K562 (cell line): ENCODE data around the gene ZRANB3. TPM values are rescaled to one million over a fixed set of nuclear protein-coding genes. Genes with fewer than 3 reads are reported as not detected.
"Not testable (repeated sequence)": the region's sequence is repeated elsewhere in the genome, so short reads cannot be mapped to it uniquely, and the experiment has no call there.

Source experiments
- ATAC-seq: fragments of 200-7000 bp; cut with Tn5 transposase; 3 replicates; pipeline ENCODE4 v1.9.1; 2020; ENCODE audit warnings: moderate library complexity
- BruUV-seq: library from RNA; stranded (reverse); fragments of 400-500 nt; replicated peaks from 2 replicates; lab custom pipeline; 2021; lab: Mats Ljungman, UMichigan
- CTCF ChIA-PET: fragments of 300-600 bp; formaldehyde crosslinking; extraction: SDS; loops from one replicate; lab custom pipeline; 2021; ENCODE audit warnings: low intra/inter-chr PET ratio; lab: Yijun Ruan, JAX
- POLR2A ChIA-PET: fragments of 300-600, 350-650 bp; sonication (Branson Sonifier 250); formaldehyde crosslinking; extraction: SDS; loops from one replicate; lab custom pipeline; 2021; ENCODE audit warnings: antibody characterized with exemption, inconsistent platforms; lab: Yijun Ruan, JAX
- DNase-seq, 4 experiments: peaks; one replicate each; pipeline versions ENCODE4 v3.0.0 to v3.0.0-alpha.2; 2011 to 2018; ENCODE audit warnings: low spot score in 3 of 4, mixed read lengths in 3 of 4; ENCODE audit errors: extremely low read depth in 1 of 4
- FAIRE-seq: peaks from 2 replicates; lab custom pipeline; 2011; peaks lifted over from hg19 to GRCh38; lab: Jason Lieb, UNC
- H2AFZ ChIP-seq: 2 replicates; pipeline ENCODE4 v1.6.0; 2011; ENCODE audit warnings: low read depth, low read length, control low read depth, inconsistent platforms
- H3K27ac ChIP-seq: fragments of 200-600 bp; 3 replicates; pipeline ENCODE4 v1.8.0; 2011; ENCODE audit warnings: low read depth, mild to moderate bottlenecking, control low read depth, inconsistent platforms, low read length, moderate library complexity, mixed read lengths; ENCODE audit errors: extremely low read depth
- H3K27me3 ChIP-seq, 2 experiments: fragments of 300-600 bp in 1 of 2; 2 replicates in 1 of 2; 3 replicates in 1 of 2; pipeline versions ENCODE4 v1.6.0 to v1.8.0; 2011; ENCODE audit warnings: inconsistent platforms in 2 of 2, low read length in 2 of 2, mild to moderate bottlenecking in 1 of 2, mixed read lengths in 1 of 2, moderate library complexity in 1 of 2; ENCODE audit not compliant: control insufficient read depth in 2 of 2, insufficient read depth in 2 of 2
- H3K36me3 ChIP-seq: fragments of 300-600 bp; 3 replicates; pipeline ENCODE4 v1.8.0; 2011; ENCODE audit warnings: mild to moderate bottlenecking, low read length, inconsistent platforms; ENCODE audit not compliant: control insufficient read depth, insufficient read depth
- H3K4me1 ChIP-seq, 2 experiments: fragments of 200-600 bp in 1 of 2; replicated peaks in 1 of 2; 2 replicates in 1 of 2; 3 replicates in 1 of 2; pipeline versions ENCODE4 v1.5.1 to v1.8.0; 2011; ENCODE audit warnings: inconsistent platforms in 2 of 2, low read length in 2 of 2, mild to moderate bottlenecking in 1 of 2, mixed read lengths in 1 of 2, moderate library complexity in 1 of 2; ENCODE audit not compliant: control insufficient read depth in 2 of 2, insufficient read depth in 2 of 2
- H3K4me2 ChIP-seq: 2 replicates; pipeline ENCODE4 v1.6.1; 2011; ENCODE audit warnings: low read length, control low read depth, inconsistent platforms, mixed read lengths; ENCODE audit not compliant: insufficient read depth
- H3K4me3 ChIP-seq: fragments of 200-600 bp; sonication (generic), shearing (Covaris generic); 2 replicates; pipeline ENCODE4 v1.5.1; 2016; ENCODE audit warnings: control low read depth, inconsistent platforms
- H3K79me2 ChIP-seq: fragments of 200-600 bp; 3 replicates; pipeline ENCODE4 v1.8.0; 2011; ENCODE audit warnings: low read length, inconsistent platforms; ENCODE audit not compliant: control insufficient read depth, insufficient read depth
- H3K9ac ChIP-seq, 2 experiments: 2 replicates each; pipeline versions ENCODE4 v1.6.0 to v1.6.1; 2011; ENCODE audit warnings: low read depth in 2 of 2, low read length in 2 of 2, control low read depth in 1 of 2, inconsistent platforms in 1 of 2, mild to moderate bottlenecking in 1 of 2, mixed read lengths in 1 of 2; ENCODE audit not compliant: insufficient read depth in 1 of 2
- H3K9me1 ChIP-seq: one replicate; pipeline ENCODE4 v1.6.0; 2011; ENCODE audit warnings: inconsistent platforms, mild to moderate bottlenecking, low read length, moderate library complexity; ENCODE audit not compliant: control insufficient read depth, insufficient read depth
- H3K9me3 ChIP-seq: replicated peaks from 2 replicates; pipeline ENCODE4 v1.5.1; 2011; ENCODE audit warnings: low read depth, low read length, inconsistent platforms; ENCODE audit not compliant: control insufficient read depth, insufficient read depth
- H4K20me1 ChIP-seq: replicated peaks from 2 replicates; pipeline ENCODE4 v1.6.1; 2011; ENCODE audit warnings: low read length, inconsistent platforms, mixed read lengths; ENCODE audit not compliant: control insufficient read depth, insufficient read depth
- SIRT6 ChIP-seq: IDR thresholded peaks from one replicate; pipeline ENCODE4 v1.6.1; 2012; ENCODE audit warnings: low read depth, mild to moderate bottlenecking, control low read depth, inconsistent platforms, low read length, moderate library complexity
- ZFP36 ChIP-seq: fragments of 150-350 bp; IDR thresholded peaks from 2 replicates; pipeline ENCODE4 v1.6.1; 2018; ENCODE audit warnings: low read length, low read depth; ENCODE audit not compliant: partially characterized antibody
- ZNF146 ChIP-seq: IDR thresholded peaks from one replicate; pipeline ENCODE4 v1.6.1; 2018; ENCODE audit warnings: missing compliant biosample characterization; ENCODE audit not compliant: unreplicated experiment
- WGBS: fragments of 100-300 bp; shearing (Covaris generic); methylation state at CpG from one replicate; pipeline ENCODE4 v1.1.6; 2016; ENCODE audit warnings: low coverage, mixed read lengths; ENCODE audit not compliant: insufficient coverage; ENCODE audit errors: missing lambda C conversion rate; 5-methylcytosine and 5-hydroxymethylcytosine counted together
- in situ Hi-C: fragments of 300-500 bp; cut with MboI; formaldehyde crosslinking; loops from 4 replicates; pipeline ENCODE4 v1.15.0; 2018; ENCODE audit warnings: inconsistent platforms, mixed read lengths
- intact Hi-C: fragments of 100-400 bp; cut with micrococcal nuclease; formaldehyde crosslinking; loops from 2 replicates; pipeline ENCODE4 v1.14.2; 2022
- polyA plus RNA-seq, 8 experiments: library from polyadenylated mRNA; depleted of rRNA in 4 of 8; stranded (reverse) in 5 of 8; unstranded in 3 of 8; fragments of >200 nt; fragmentation: Nextera tagmentation in 2 of 8; fragmentation: Illumina TruSeq in 1 of 8; extraction: Ambion mirVana in 2 of 8; extraction: Trizol in 1 of 8; gene quantifications; 2 replicates each; pipeline versions ENCODE4 v1.2.1 to v1.2.3, GENCODE V29; 2011 to 2014; ENCODE audit warnings: inconsistent platforms in 1 of 8, missing spikeins in 1 of 8
- total RNA-seq, 7 experiments: library from RNA; depleted of rRNA in 6 of 7; stranded (reverse); fragments of >200 nt in 6 of 7; fragmentation: Illumina TruSeq in 2 of 7; extraction: Trizol in 2 of 7; gene quantifications; 2 replicates each; pipeline versions ENCODE4 v1.2.1 to v1.2.3, GENCODE V29; 2011 to 2021; ENCODE audit warnings: low replicate concordance in 1 of 7

Gene ZRANB3
- total and polyA plus RNA-seq, 9 of the 15 experiments (the other 6 are each of a cell fraction or from before 2014, with no cell fraction given): 8.6 to 21.3 (median 14.7) TPM

GRCh38 chr2:135451966-135452365 lies 79.1 kb downstream of the ZRANB3 start:
- ChIA-PET POLR2A (interaction anchor here (0.7 kb wide), 1 partner anchor 79 kb away, joined by 4 read pairs; the partner anchor contains the start of genes R3HDM1 and ZRANB3), CTCF (no interaction called here)
- no peaks in the 10 kb centered on the region for H3K27me3 ChIP-seq
- DNase-seq: no peak
- H3K79me2 ChIP-seq: no peaks in the 10 kb centered on the region
- no TSS peak for BruUV-seq
- H4K20me1 ChIP-seq: no peaks in the 10 kb centered on the region
- H2AFZ ChIP-seq: no peak overlapping the region
- TF ChIP-seq SIRT6: no peak
- TF ChIP-seq ZFP36: peak; percentile 67
- no peak for ATAC-seq
- H3K9ac ChIP-seq: no peak overlapping the region
- in situ Hi-C loops (no loop called here), intact Hi-C loops (no loop called here)
- no peaks in the 10 kb centered on the region for H3K36me3 ChIP-seq
- 44% methylated on average over 1 of the region's 1 CpG for WGBS
- FAIRE-seq: no peak
- no peak overlapping the region for H3K27ac ChIP-seq
- no peaks in the 10 kb centered on the region for H3K9me1 ChIP-seq
- no peak overlapping the region for H3K4me2 ChIP-seq
- H3K4me3 ChIP-seq: no peak overlapping the region
- peaks cover 7% of the 10 kb centered on the region for H3K9me3 ChIP-seq
- no peaks in the 10 kb centered on the region for H3K4me1 ChIP-seq

- H3K4me3 ChIP-seq, BruUV-seq, CTCF ChIA-PET, FAIRE-seq, H4K20me1 ChIP-seq, H3K4me1 ChIP-seq, H3K9me3 ChIP-seq, POLR2A ChIA-PET, H3K27ac ChIP-seq, intact Hi-C loops, H3K27me3 ChIP-seq, H3K9me1 ChIP-seq, H3K79me2 ChIP-seq, ATAC-seq: not testable (repeated sequence)
- 52% methylated on average over 4 of the region's 5 CpGs for WGBS
- peak; percentile 85 for TF ChIP-seq ZNF146
- TF ChIP-seq, all 486 proteins: peak for 1; not testable (repeated sequence) for 485
- H3K9ac ChIP-seq, H2AFZ ChIP-seq, H3K4me2 ChIP-seq, DNase-seq, in situ Hi-C loops, H3K36me3 ChIP-seq: not testable (repeated sequence)
Observed at GRCh38 chr2:135443013-135443412, 88.0 kb downstream of the ZRANB3 start.
